Measurements from ENCODE around the gene CENPU. TPM values are rescaled to one million over a fixed set of nuclear protein-coding genes. Genes with fewer than 3 reads are reported as not detected.

CENPU gene
- total and polyA plus RNA-seq, 2 experiments from 2014 or later: 88.3 to 186 TPM

- no peak for ATAC-seq
- no peaks in the 10 kb centered on the region for H3F3A ChIP-seq (replicated peaks; ENCODE audit: low read depth)
- H4K20me1 ChIP-seq (replicated peaks; ENCODE audit: insufficient read depth): no peaks in the 10 kb centered on the region
- no peak overlapping the region for H3K4me2 ChIP-seq
- Mint-ChIP-seq H3K4me3 (no peak overlapping the region), H3K27me3 (ENCODE audit: insufficient read depth, low read depth, poor library complexity) (peaks cover 2% of the 10 kb centered on the region), H3K27ac (no peak overlapping the region), H3K9me3 (no peaks in the 10 kb centered on the region), H3K4me1 (peaks cover 16% of the 10 kb centered on the region), H3K36me3 (ENCODE audit: low read depth) (peaks cover 3% of the 10 kb centered on the region; the same call in 1 of the 3 replicates)
- no peaks in the 10 kb centered on the region for H3K36me3 ChIP-seq (ENCODE audit: insufficient read depth)
- H3K27ac ChIP-seq (ENCODE audit: low read depth): no peak overlapping the region
- no peak for DNase-seq (ENCODE audit: low spot score)
- no peak overlapping the region for H3K4me3 ChIP-seq
- TF ChIP-seq EZH2phosphoT487 (IDR thresholded peaks at IDR 0.05; ENCODE audit: unreplicated experiment) (no peak), ETS1 (IDR thresholded peaks at IDR 0.05) (no peak), CREB1 (CRISPR knock-in tag; IDR thresholded peaks at IDR 0.05; ENCODE audit: low read depth) (no peak), EZH2 (IDR thresholded peaks at IDR 0.05; ENCODE audit: low read depth, unreplicated experiment) (no peak), ZNF114 (CRISPR knock-in tag; IDR thresholded peaks at IDR 0.05) (no peak), ZNF331 (CRISPR knock-in tag; IDR thresholded peaks at IDR 0.05; ENCODE audit: low read depth) (no peak), ZNF462 (CRISPR knock-in tag; IDR thresholded peaks at IDR 0.05) (no peak), POLR2AphosphoS5 (IDR thresholded peaks at IDR 0.05; ENCODE audit: low read depth) (no peak)
- TF ChIP-seq, protein P1, sequence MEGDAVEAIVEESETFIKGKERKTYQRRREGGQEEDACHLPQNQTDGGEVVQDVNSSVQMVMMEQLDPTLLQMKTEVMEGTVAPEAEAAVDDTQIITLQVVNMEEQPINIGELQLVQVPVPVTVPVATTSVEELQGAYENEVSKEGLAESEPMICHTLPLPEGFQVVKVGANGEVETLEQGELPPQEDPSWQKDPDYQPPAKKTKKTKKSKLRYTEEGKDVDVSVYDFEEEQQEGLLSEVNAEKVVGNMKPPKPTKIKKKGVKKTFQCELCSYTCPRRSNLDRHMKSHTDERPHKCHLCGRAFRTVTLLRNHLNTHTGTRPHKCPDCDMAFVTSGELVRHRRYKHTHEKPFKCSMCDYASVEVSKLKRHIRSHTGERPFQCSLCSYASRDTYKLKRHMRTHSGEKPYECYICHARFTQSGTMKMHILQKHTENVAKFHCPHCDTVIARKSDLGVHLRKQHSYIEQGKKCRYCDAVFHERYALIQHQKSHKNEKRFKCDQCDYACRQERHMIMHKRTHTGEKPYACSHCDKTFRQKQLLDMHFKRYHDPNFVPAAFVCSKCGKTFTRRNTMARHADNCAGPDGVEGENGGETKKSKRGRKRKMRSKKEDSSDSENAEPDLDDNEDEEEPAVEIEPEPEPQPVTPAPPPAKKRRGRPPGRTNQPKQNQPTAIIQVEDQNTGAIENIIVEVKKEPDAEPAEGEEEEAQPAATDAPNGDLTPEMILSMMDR (conservative IDR thresholded peaks at IDR 0.05; ENCODE audit: low read depth in 2 of 2): no peak
- H3K9me2 ChIP-seq (ENCODE audit: insufficient read depth): no peaks in the 10 kb centered on the region
- no peak overlapping the region for H2AFZ ChIP-seq
- peaks cover 27% of the 10 kb centered on the region for H3K4me1 ChIP-seq (ENCODE audit: insufficient read depth)
- H3K27me3 ChIP-seq (ENCODE audit: insufficient read depth): no peaks in the 10 kb centered on the region
- H3K79me2 ChIP-seq (replicated peaks; ENCODE audit: insufficient read depth): no peaks in the 10 kb centered on the region
Measured at GRCh38 chr4:184655889-184656869, 77.7 kb downstream of the CENPU start.

Data from GM23338 (cell line).